ENCODE data around the gene SUZ12.
"Not testable (repeated sequence)": the region's sequence is repeated elsewhere in the genome, so short reads cannot be mapped to it uniquely, and the experiment has no call there.

DNA sequence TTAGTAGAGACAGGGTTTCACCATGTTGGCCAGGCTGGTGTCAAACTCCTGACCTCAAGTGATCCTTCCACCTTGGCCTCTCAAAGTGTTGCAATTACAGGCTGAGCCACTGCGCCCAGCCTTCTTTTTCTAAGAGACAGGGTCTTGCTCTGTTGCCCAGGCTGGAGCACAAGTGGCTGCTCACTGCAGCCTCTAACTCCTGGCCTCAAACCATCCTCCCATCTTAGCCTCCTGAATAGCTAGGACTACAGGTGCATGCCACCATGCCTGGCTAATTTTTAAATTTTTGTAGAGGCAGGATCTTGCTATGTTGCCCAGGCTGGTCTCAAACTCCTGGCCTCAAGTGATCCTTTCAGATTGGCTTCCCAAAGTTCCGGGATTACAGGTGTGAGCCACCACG is 15.1 kb downstream of the SUZ12 start:
- TF ChIP-seq POLR2AphosphoS5 (IDR thresholded peaks at IDR 0.05; ENCODE audit: low read depth) = not testable (repeated sequence)
- TF ChIP-seq, protein P1, sequence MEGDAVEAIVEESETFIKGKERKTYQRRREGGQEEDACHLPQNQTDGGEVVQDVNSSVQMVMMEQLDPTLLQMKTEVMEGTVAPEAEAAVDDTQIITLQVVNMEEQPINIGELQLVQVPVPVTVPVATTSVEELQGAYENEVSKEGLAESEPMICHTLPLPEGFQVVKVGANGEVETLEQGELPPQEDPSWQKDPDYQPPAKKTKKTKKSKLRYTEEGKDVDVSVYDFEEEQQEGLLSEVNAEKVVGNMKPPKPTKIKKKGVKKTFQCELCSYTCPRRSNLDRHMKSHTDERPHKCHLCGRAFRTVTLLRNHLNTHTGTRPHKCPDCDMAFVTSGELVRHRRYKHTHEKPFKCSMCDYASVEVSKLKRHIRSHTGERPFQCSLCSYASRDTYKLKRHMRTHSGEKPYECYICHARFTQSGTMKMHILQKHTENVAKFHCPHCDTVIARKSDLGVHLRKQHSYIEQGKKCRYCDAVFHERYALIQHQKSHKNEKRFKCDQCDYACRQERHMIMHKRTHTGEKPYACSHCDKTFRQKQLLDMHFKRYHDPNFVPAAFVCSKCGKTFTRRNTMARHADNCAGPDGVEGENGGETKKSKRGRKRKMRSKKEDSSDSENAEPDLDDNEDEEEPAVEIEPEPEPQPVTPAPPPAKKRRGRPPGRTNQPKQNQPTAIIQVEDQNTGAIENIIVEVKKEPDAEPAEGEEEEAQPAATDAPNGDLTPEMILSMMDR (conservative IDR thresholded peaks at IDR 0.05; ENCODE audit: low read depth in 2 of 2) = not testable (repeated sequence)
